Activated CD4-positive, alpha-beta T cell treated with anti-CD3 and anti-CD28 coated beads for 24 hours (primary cell): ENCODE results near the gene TBRG4.
"Not testable (repeated sequence)": the region's sequence is repeated elsewhere in the genome, so short reads cannot be mapped to it uniquely, and the experiment has no call there.

Source experiments
- DNase-seq, 2 donors: peaks; one replicate each; pipeline ENCODE4 v3.0.0-alpha.2; 2020; ENCODE audit warnings: low read depth in 2 of 2

Gene TBRG4

GRCh38 chr7:45116048-45116447, 4.6 kb upstream of the TBRG4 start:
- no peak for DNase-seq

DNA sequence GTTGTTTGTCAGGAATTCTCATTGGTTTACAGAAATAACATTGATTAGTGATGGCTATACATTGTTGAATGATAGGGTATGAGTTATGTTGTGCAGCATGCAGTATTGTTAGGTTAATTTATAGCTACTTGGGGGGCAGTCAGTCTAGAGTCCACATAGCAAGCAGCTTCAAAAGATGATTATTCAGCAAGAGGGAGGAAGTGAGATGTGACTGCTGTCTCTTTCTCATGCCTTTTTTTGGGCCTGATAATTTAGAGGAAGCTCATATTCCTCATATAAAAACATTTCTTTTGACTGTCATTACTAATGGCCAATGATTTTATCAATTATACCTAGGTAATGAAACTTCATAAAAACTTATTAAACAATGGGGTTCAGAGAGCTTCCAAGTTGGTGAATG, 3.4 kb upstream of the TBRG4 start:
- no peak for DNase-seq

DNA sequence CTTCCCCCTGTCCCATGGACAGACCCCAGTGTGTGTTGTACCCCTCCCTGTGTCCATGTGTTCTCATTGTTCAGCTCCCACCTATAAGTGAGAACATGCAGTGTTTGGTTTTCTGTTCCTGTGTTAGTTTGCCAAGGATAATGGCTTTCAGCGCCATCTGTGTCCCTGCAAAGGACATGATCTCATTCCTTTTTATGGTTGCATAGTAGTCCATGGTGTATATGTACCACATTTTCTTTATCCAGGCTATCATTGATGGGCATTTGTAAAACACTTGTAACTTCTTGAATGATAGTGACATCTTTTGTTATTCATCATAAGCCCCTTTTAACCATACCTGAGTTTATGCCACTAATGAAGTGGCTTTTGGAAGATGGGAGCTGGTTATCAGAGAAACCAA, 2.8 kb upstream of the TBRG4 start:
- not testable (repeated sequence) for DNase-seq

DNA sequence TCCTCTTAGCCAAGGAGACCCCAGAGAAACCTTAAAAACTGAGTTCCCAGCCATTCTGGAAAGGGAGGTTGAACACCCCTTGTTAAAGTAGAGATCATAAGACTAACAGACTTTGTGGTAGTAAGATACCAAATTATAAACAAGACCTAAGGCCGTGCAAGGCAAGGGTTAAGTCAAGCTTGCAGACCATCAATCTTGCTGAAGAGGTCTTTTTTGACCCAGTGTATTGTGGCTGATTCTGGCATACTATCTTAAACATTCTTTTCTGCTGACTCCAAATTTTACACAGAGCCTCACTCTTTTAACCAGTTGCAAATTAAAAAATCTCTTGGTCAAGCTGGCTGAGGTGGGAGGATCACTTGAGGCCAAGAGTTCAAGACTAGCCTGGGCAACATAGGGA, 1.2 kb upstream of the TBRG4 start:
- DNase-seq, result no peak

GRCh38 chr7:45108863-45109262, 2.6 kb downstream of the TBRG4 start:
- no peak for DNase-seq

- DNase-seq, result no peak
Observed at GRCh38 chr7:45107356-45107755, 4.1 kb downstream of the TBRG4 start.

DNA sequence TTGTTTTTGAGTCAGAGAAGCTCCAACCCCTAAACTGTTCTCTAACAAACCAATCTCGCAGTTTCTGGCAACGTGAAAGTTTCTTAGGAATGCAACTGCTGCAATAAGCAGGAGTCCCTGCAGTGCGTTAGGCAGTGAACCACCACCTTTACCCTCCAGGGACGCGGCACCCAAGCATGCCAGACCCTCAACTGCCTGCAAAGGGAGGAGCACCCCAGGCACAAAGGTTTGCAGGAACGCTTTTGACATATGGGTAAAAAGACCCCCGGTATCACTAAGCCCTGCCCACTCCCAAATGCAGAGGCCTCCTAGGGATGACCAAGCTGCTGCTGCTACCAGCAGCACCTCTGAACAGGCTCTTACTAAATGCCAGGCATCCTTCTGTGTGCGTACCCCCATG, 4.7 kb downstream of the TBRG4 start:
- DNase-seq, result no peak

GRCh38 chr7:45105588-45106188, 5.8 kb downstream of the TBRG4 start:
- DNase-seq, result no peak

- no peak for DNase-seq
Observed at GRCh38 chr7:45104844-45105587, 6.5 kb downstream of the TBRG4 start.

- DNase-seq, result no peak
Observed at GRCh38 chr7:45103958-45104843, 7.3 kb downstream of the TBRG4 start.

- DNase-seq, result no peak
Observed at GRCh38 chr7:45102785-45103712, 8.4 kb downstream of the TBRG4 start.

DNA sequence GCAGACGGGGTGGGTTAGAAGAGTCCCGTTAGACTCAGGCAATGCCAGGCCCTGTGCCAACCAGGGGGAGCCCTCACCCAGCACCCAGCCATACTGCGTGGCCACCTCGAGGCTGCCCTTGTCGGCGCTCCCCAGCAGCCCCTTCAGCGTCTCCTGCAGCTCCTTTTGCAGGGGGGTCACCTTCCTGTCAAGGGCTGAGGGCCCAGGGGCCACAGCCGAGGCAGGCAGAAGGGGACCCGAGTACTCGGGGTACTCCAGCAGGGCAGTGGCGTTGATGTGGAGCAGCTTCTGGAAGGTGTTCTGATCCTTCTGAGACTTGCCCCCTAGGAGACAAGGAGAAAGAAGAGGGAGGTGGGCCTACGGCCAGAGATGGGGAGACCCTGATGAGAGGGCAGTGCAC, 9.7 kb downstream of the TBRG4 start:
- DNase-seq, result no peak

GRCh38 chr7:45100761-45101480, 10.6 kb downstream of the TBRG4 start:
- DNase-seq, result no peak

DNA sequence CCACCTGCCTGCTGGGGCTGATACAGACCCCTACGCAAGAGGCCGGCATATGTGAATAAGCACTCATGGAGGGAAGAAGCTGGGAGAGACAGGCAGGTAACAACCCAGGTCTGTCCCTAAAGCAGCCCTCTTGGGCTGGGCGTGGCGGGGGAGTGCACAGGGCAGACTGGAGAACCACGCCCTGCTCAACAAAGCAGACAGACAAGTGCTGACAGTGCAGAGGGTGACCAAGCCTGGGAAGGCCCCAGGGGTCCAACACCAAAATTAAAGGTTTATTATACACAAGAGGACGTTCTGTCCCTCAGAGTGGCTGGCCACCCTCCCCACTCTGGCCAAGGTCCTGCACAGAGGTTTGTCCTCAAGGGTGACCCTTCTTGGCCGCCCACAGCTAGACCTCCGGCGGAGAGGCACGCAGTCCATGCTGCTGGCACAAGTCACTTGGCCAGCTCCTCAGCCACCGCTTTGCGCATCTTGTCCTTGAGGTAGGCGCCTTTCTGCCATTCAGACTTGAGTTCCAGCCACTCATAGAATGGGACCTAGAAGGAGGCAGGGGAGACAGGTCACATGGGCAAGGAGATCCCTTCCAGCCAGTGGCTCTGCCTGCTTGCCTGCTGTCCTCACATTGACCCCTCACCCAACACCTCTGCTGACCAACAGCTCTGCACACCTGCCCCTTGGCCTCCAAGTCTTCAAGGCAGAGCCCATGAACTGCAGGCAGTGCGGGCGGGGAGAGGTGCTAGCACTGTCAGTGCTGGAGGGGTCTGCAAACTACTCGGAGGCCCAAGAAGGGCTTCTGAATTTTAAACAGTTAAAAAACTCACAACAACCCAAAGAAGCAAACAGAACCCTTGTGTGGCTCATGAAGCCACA, 11.4 kb downstream of the TBRG4 start:
- DNase-seq, result no peak

GRCh38 chr7:45098983-45099839, 12.3 kb downstream of the TBRG4 start:
- no peak for DNase-seq

DNA sequence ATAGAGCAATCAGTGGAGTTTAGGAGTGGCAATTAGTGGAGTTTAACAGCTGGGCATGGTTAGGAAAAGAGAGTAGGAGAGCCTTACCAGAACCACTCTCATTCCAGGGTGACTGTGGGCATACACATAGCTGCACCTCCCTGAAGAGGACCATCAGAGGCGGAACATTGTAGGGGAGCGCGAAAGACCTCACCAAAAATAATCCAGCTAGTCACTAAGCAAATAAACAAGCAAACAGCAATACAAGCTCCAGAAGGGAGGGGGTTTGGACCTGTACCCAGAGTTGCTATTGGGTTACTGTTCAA, 18.6 kb downstream of the TBRG4 start:
- DNase-seq, result no peak

GRCh38 chr7:45092100-45092930, 19.2 kb downstream of the TBRG4 start:
- no peak for DNase-seq

DNA sequence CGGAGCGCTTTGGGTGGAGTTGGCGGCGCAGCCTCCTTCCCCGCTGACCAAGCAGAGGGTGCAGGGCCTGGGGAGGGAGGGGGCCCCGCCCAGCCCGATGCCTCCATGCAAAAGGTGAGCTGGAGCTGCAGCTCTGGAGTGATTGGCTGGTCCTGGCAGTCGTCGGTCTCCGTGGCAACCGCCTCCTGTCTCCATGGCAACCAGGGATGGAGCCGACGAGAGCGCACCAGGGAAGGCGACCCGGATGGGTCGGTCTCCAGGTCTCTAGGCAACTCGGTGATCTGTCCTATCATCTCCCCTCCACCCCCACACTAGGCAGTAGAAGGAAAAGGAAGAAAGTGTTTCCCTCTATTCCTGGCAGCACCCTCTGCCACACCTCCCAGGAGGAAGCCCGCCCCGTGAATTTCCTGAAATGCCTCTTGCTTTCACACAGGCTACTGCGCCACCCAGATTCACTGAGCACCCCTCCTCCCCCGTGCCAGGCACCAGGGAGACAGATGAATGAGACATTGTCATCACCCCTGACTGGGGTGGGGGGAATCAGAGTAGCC, 22.1 kb downstream of the TBRG4 start:
- peak; percentile 29 to 60 for DNase-seq
